GM12878 (cell line): ENCODE data around the gene ANAPC7. TPM values are rescaled to one million over a fixed set of nuclear protein-coding genes. Genes with fewer than 3 reads are reported as not detected.

Experiments used
- ATAC-seq: fragments of 200-7000 bp; cut with Tn5 transposase; 3 replicates; pipeline ENCODE4 v1.9.1; 2020; ENCODE audit warnings: mild to moderate bottlenecking, moderate library complexity
- BruUV-seq: library from RNA; stranded (reverse); fragments of 400-500 nt; replicated peaks from 2 replicates; lab custom pipeline; 2021; lab: Mats Ljungman, UMichigan
- CTCF ChIA-PET: fragments of 300-600 bp; sonication (Branson Sonifier 250); formaldehyde crosslinking; extraction: SDS; loops from one replicate; lab custom pipeline; 2021; ENCODE audit warnings: inconsistent platforms; lab: Yijun Ruan, JAX
- POLR2A ChIA-PET: fragments of 350-600 bp; formaldehyde crosslinking; extraction: SDS; loops from one replicate; lab custom pipeline; 2021; ENCODE audit warnings: inconsistent platforms; lab: Charles Lee
- RAD21 ChIA-PET: fragments of 300-600 bp; sonication (Branson Sonifier 250); formaldehyde crosslinking; loops from one replicate; lab custom pipeline; 2023; ENCODE audit warnings: antibody characterized with exemption; ENCODE audit not compliant: unreplicated experiment; lab: Charles Lee
- SMC1A ChIA-PET: fragments of 300-600 bp; sonication (Branson Sonifier 250); formaldehyde crosslinking; loops from one replicate; lab custom pipeline; 2023; ENCODE audit not compliant: unreplicated experiment, uncharacterized antibody; lab: Charles Lee
- DNase-seq: peaks from one replicate; pipeline ENCODE4 v3.0.0-alpha.2; 2011; ENCODE audit warnings: low read depth, low spot score
- FAIRE-seq: peaks from 3 replicates; lab custom pipeline; 2011; peaks lifted over from hg19 to GRCh38; lab: Jason Lieb, UNC
- H2AFZ ChIP-seq: 2 replicates; pipeline ENCODE4 v1.6.0; 2011; ENCODE audit warnings: low read depth, low read length, control low read depth; ENCODE audit not compliant: control insufficient read depth
- H3K27ac ChIP-seq: 2 replicates; pipeline ENCODE4 v1.5.1; 2011; ENCODE audit warnings: control low read depth; ENCODE audit not compliant: control insufficient read depth, insufficient read depth
- H3K27me3 ChIP-seq, 2 experiments: replicated peaks in 1 of 2; 2 replicates each; pipeline versions ENCODE4 v1.6.0 to v1.6.1; 2011; ENCODE audit warnings: low read length in 1 of 2; ENCODE audit not compliant: control insufficient read depth in 2 of 2, insufficient read depth in 2 of 2
- H3K36me3 ChIP-seq, 2 experiments: 2 replicates each; pipeline ENCODE4 v1.5.1; 2011; ENCODE audit warnings: low read length in 1 of 2; ENCODE audit not compliant: control insufficient read depth in 2 of 2, insufficient read depth in 2 of 2
- H3K4me1 ChIP-seq: 2 replicates; pipeline ENCODE4 v1.6.1; 2011; ENCODE audit warnings: mild to moderate bottlenecking, low read length, moderate library complexity, mixed read lengths; ENCODE audit not compliant: control insufficient read depth, insufficient read depth
- H3K4me2 ChIP-seq: 2 replicates; pipeline ENCODE4 v1.6.0; 2011; ENCODE audit warnings: control low read depth; ENCODE audit not compliant: control insufficient read depth, insufficient read depth
- H3K4me3 ChIP-seq: fragments of 200-600 bp; sonication (generic); 2 replicates; pipeline ENCODE4 v1.5.1; 2016
- H3K79me2 ChIP-seq: 2 replicates; pipeline ENCODE4 v1.6.0; 2011; ENCODE audit warnings: low read length; ENCODE audit not compliant: control insufficient read depth, insufficient read depth
- H3K9ac ChIP-seq: 2 replicates; pipeline ENCODE4 v1.8.0; 2011; ENCODE audit warnings: low read length, control low read depth, mixed read lengths; ENCODE audit not compliant: control insufficient read depth, insufficient read depth
- H3K9me3 ChIP-seq: replicated peaks from 3 replicates; pipeline ENCODE4 v1.5.1; 2011; ENCODE audit warnings: mild to moderate bottlenecking, low read length; ENCODE audit not compliant: control insufficient read depth, insufficient read depth
- H4K20me1 ChIP-seq: 2 replicates; pipeline ENCODE4 v1.6.0; 2011; ENCODE audit not compliant: control insufficient read depth, insufficient read depth
- BMI1 ChIP-seq: fragments of 450-650 bp; IDR thresholded peaks from 2 replicates; pipeline ENCODE4 v1.6.1; 2016; ENCODE audit warnings: mild to moderate bottlenecking, moderate library complexity, borderline replicate concordance
- CBX5 ChIP-seq: sonication (generic); IDR thresholded peaks from 2 replicates; pipeline ENCODE4 v1.6.1; 2016; ENCODE audit warnings: low read depth, moderate library complexity, mild to moderate bottlenecking, inconsistent platforms
- CHD4 ChIP-seq: fragments of 200-600 bp; sonication (generic); IDR thresholded peaks from 2 replicates; pipeline ENCODE4 v1.6.1; 2016; ENCODE audit warnings: mild to moderate bottlenecking
- FOS ChIP-seq: IDR thresholded peaks from 3 replicates; pipeline ENCODE4 v1.6.1; 2011; ENCODE audit warnings: borderline replicate concordance; ENCODE audit not compliant: insufficient read length; ENCODE audit errors: extremely low read depth
- HCFC1 ChIP-seq: fragments of 150-350 bp; IDR thresholded peaks from 2 replicates; pipeline ENCODE4 v1.6.1; 2014; ENCODE audit warnings: low read length
- IKZF2 ChIP-seq, 2 experiments: fragments of 450-650 bp; IDR thresholded peaks; 2 replicates each; pipeline ENCODE4 v1.6.1; 2017; ENCODE audit warnings: mild to moderate bottlenecking in 2 of 2, moderate library complexity in 2 of 2
- MTA2 ChIP-seq: fragments of 450-650 bp; IDR thresholded peaks from 2 replicates; pipeline ENCODE4 v1.6.1; 2016; ENCODE audit warnings: low read depth, mild to moderate bottlenecking, moderate library complexity
- NFYB ChIP-seq: IDR thresholded peaks from 2 replicates; pipeline ENCODE4 v1.6.1; 2011; ENCODE audit warnings: low read depth, mild to moderate bottlenecking, low read length, improper control_type of control experiment, moderate library complexity; ENCODE audit not compliant: insufficient read depth
- RCOR1 ChIP-seq: conservative IDR thresholded peaks from 2 replicates; pipeline ENCODE4 v1.6.1; 2012; ENCODE audit warnings: low read depth, low read length, improper control_type of control experiment
- SIX5 ChIP-seq: IDR thresholded peaks from 2 replicates; pipeline ENCODE4 v1.6.1; 2011; ENCODE audit warnings: mild to moderate bottlenecking, low read depth, low read length, moderate library complexity; ENCODE audit not compliant: severe bottlenecking
- TBL1XR1 ChIP-seq: IDR thresholded peaks from 2 replicates; pipeline ENCODE4 v1.6.1; 2012; ENCODE audit warnings: low read depth, low read length, improper control_type of control experiment
- WGBS: methylation state at CpG from one replicate; pipeline ENCODE4 v1.1.6; 2016; ENCODE audit warnings: low lambda C conversion rate; ENCODE audit not compliant: insufficient replicate concordance, insufficient coverage; ENCODE audit errors: missing lambda C conversion rate; 5-methylcytosine and 5-hydroxymethylcytosine counted together
- in situ Hi-C: fragments of 300-500 bp; cut with MboI; formaldehyde crosslinking; loops from 9 replicates; pipeline ENCODE4 v1.14.3; 2018; ENCODE audit warnings: mixed read lengths
- intact Hi-C: fragments of 100-400 bp; cut with micrococcal nuclease; formaldehyde crosslinking; loops from one replicate; pipeline ENCODE4 v1.14.2; 2022; ENCODE audit not compliant: unreplicated experiment
- polyA plus RNA-seq, 11 experiments: library from polyadenylated mRNA; depleted of rRNA in 4 of 11; unstranded in 6 of 11; stranded (reverse) in 5 of 11; fragments of >200 nt; fragmentation: Nextera tagmentation in 4 of 11; fragmentation: Illumina TruSeq in 1 of 11; extraction: Ambion mirVana in 4 of 11; extraction: Trizol in 1 of 11; gene quantifications; 1 replicate in 1 of 11; 2 replicates in 10 of 11; pipeline versions ENCODE4 v1.2.1 to v1.2.3, GENCODE V29; 2011 to 2016; ENCODE audit warnings: inconsistent platforms in 2 of 11, missing spikeins in 2 of 11, low read depth in 1 of 11
- total RNA-seq, 4 experiments: library from RNA; depleted of rRNA in 3 of 4; stranded (reverse); fragments of >200 nt in 3 of 4; fragmentation: Illumina TruSeq in 1 of 4; extraction: Trizol in 1 of 4; gene quantifications; 2 replicates each; pipeline versions ENCODE4 v1.2.1 to v1.2.3, GENCODE V29; 2013 to 2021
- TF ChIP-seq, protein P1 (sequence below): fragments of 150-350 bp; IDR thresholded peaks from 2 replicates; pipeline ENCODE4 v1.6.1; 2014; ENCODE audit warnings: mild to moderate bottlenecking, low read depth, low read length
- TF ChIP-seq, protein P2 (sequence below): fragments of 450-650 bp; formaldehyde crosslinking; IDR thresholded peaks from 2 replicates; pipeline ENCODE4 v1.5.0; 2022; ENCODE audit warnings: mild to moderate bottlenecking, missing genetic modification characterization

The ANAPC7 gene
- total and polyA plus RNA-seq, 10 of the 15 experiments (the other 5 are each of a cell fraction or from before 2014, with no cell fraction given): 24.5 to 77.9 (median 58.6) TPM

DNA sequence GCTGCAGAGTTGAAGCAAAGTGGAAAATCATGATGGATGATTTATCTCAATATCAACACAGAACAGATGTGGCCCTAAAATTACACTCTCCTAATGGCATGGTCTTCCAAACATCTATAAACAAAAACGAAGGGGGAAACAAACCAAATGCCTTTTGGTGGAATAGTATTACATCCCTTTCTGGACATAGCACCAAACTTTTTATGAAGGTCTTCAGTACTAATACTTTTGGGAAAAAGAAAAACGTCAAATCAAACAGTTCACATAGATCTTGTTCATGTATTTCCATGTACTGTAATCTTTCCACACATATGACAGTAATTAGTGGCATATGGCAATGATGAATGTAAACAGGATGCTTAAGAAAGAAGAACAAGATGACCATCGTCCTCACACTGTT is 22.9 kb upstream of the ANAPC7 start:
- H3K79me2 ChIP-seq: no peaks in the 10 kb centered on the region
- TF ChIP-seq, protein P1, sequence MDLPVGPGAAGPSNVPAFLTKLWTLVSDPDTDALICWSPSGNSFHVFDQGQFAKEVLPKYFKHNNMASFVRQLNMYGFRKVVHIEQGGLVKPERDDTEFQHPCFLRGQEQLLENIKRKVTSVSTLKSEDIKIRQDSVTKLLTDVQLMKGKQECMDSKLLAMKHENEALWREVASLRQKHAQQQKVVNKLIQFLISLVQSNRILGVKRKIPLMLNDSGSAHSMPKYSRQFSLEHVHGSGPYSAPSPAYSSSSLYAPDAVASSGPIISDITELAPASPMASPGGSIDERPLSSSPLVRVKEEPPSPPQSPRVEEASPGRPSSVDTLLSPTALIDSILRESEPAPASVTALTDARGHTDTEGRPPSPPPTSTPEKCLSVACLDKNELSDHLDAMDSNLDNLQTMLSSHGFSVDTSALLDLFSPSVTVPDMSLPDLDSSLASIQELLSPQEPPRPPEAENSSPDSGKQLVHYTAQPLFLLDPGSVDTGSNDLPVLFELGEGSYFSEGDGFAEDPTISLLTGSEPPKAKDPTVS: no peak
- no peak overlapping the region for H3K9ac ChIP-seq
- no peaks in the 10 kb centered on the region; the same call in 1 of the 2 replicates for H3K4me1 ChIP-seq
- DNase-seq: no peak
- no TSS peak for BruUV-seq
- RAD21 ChIA-PET: no interaction called here
- intact Hi-C loops (no loop called here), in situ Hi-C loops (no loop called here)
- no peak overlapping the region for H3K4me3 ChIP-seq
- FAIRE-seq: no peak
- H4K20me1 ChIP-seq: no peaks in the 10 kb centered on the region
- CTCF ChIA-PET: interaction anchor here (1.0 kb wide), 1 partner anchor 324 kb away, joined by 5 read pairs; no protein-coding TSS in a partner anchor
- H3K27me3 ChIP-seq: no peaks in the 10 kb centered on the region
- no peaks in the 10 kb centered on the region for H3K36me3 ChIP-seq
- 6% methylated on average over 3 of the region's 3 CpGs for WGBS
- no peaks in the 10 kb centered on the region for H3K9me3 ChIP-seq
- H3K4me2 ChIP-seq: no peak overlapping the region
- SMC1A ChIA-PET: interaction anchor here (1.2 kb wide), 1 partner anchor 10 kb away, joined by 3 read pairs; no protein-coding TSS in a partner anchor
- no peak overlapping the region for H2AFZ ChIP-seq
- no peak overlapping the region for H3K27ac ChIP-seq
- POLR2A ChIA-PET: interaction anchor here (0.7 kb wide), 1 partner anchor 52 kb away, joined by 5 read pairs; no protein-coding TSS in a partner anchor
- no peak for ATAC-seq

DNA sequence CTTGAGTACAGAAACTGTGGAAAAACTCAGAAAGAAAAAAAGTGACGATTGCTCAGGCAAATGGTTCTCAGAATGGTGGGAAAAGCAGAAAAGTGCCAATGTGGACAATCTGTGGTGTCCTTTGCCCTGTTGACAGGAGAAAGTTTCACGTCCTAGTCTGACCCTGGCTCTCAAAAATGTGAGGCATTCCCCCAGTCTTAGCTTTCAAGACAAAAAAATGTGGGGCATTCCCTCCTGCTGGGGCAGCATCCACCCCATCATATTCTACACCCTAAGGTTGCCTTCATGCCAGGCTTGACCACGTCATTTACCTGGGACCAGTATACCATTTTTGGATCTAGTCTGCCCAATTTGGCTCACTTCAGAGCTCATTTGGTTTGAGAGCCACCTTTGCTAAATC is 20.7 kb upstream of the ANAPC7 start:
- POLR2A ChIA-PET: interaction anchor here (0.5 to 0.6 kb wide), 2 partner anchors 24 to 433 kb away, joined by 3 read pairs; no protein-coding TSS in a partner anchor
- no peak for TF ChIP-seq TBL1XR1
- TF ChIP-seq, protein P2, sequence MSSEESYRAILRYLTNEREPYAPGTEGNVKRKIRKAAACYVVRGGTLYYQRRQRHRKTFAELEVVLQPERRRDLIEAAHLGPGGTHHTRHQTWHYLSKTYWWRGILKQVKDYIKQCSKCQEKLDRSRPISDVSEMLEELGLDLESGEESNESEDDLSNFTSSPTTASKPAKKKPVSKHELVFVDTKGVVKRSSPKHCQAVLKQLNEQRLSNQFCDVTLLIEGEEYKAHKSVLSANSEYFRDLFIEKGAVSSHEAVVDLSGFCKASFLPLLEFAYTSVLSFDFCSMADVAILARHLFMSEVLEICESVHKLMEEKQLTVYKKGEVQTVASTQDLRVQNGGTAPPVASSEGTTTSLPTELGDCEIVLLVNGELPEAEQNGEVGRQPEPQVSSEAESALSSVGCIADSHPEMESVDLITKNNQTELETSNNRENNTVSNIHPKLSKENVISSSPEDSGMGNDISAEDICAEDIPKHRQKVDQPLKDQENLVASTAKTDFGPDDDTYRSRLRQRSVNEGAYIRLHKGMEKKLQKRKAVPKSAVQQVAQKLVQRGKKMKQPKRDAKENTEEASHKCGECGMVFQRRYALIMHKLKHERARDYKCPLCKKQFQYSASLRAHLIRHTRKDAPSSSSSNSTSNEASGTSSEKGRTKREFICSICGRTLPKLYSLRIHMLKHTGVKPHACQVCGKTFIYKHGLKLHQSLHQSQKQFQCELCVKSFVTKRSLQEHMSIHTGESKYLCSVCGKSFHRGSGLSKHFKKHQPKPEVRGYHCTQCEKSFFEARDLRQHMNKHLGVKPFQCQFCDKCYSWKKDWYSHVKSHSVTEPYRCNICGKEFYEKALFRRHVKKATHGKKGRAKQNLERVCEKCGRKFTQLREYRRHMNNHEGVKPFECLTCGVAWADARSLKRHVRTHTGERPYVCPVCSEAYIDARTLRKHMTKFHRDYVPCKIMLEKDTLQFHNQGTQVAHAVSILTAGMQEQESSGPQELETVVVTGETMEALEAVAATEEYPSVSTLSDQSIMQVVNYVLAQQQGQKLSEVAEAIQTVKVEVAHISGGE (CRISPR knock-in tag): no peak
- no peak for TF ChIP-seq HCFC1
- TF ChIP-seq CBX5: no peak
- TF ChIP-seq NFYB: no peak
- TF ChIP-seq CHD4: no peak
- TF ChIP-seq IKZF2 (IDR thresholded peaks at IDR 0.05): no peak
- no peak for TF ChIP-seq SIX5
- no peak for TF ChIP-seq BMI1
- no peak for TF ChIP-seq MTA2
- TF ChIP-seq RCOR1: no peak
- no peak for TF ChIP-seq FOS

More for the DNA sequence above, 20.7 kb upstream of the ANAPC7 start:
- no peaks in the 10 kb centered on the region for H3K4me1 ChIP-seq
- ChIA-PET RAD21 (no interaction called here), SMC1A (interaction anchor here (0.8 to 1.1 kb wide), 3 partner anchors 10 to 86 kb away, joined by 3 to 4 read pairs (median 3); no protein-coding TSS in a partner anchor), CTCF (interaction anchor here (1.2 to 1.7 kb wide), 2 partner anchors 82 to 324 kb away, joined by 3 to 5 read pairs; no protein-coding TSS in a partner anchor)
- H3K79me2 ChIP-seq: no peaks in the 10 kb centered on the region
- intact Hi-C loops: no loop called here
- H3K27me3 ChIP-seq: no peaks in the 10 kb centered on the region
- no peak for FAIRE-seq
- no peak overlapping the region for H3K9ac ChIP-seq
- H4K20me1 ChIP-seq: no peaks in the 10 kb centered on the region
- BruUV-seq: no TSS peak
- in situ Hi-C loops: no loop called here
- H3K36me3 ChIP-seq: no peaks in the 10 kb centered on the region
- no peak overlapping the region for H3K4me2 ChIP-seq
- no peak for ATAC-seq
- WGBS: 6% methylated on average over 3 of the region's 3 CpGs
- no peak overlapping the region for H3K4me3 ChIP-seq
- DNase-seq: no peak
- H3K9me3 ChIP-seq: no peaks in the 10 kb centered on the region
- no peak overlapping the region for H2AFZ ChIP-seq
- no peak overlapping the region for H3K27ac ChIP-seq
